Tibial artery (tissue), 4 donors: ENCODE measurements around the gene GBE1.

ENCODE experiments used
- DNase-seq, 2 donors: peaks; one replicate each; pipeline ENCODE4 v3.0.0-alpha.2; 2019
- H3K27ac ChIP-seq, 2 donors: fragments of 200-600 bp; sonication (generic) in 1 of 2; 1 replicate in 1 of 2; 2 replicates in 1 of 2; pipeline ENCODE4 v1.5.1; 2018 to 2019; ENCODE audit warnings: mild to moderate bottlenecking in 1 of 2
- H3K27me3 ChIP-seq, 2 donors: fragments of 200-600 bp; sonication (generic) in 1 of 2; one replicate each; pipeline versions ENCODE4 v1.5.1 to v1.6.0; 2016 to 2019
- H3K36me3 ChIP-seq, 3 donors: fragments of 200-600 bp; sonication (generic) in 2 of 3; one replicate each; pipeline ENCODE4 v1.5.1; 2016 to 2019; ENCODE audit warnings: mild to moderate bottlenecking in 2 of 3
- H3K4me1 ChIP-seq, 4 donors: fragments of 200-600 bp; sonication (generic) in 2 of 4; 1 replicate in 3 of 4; 2 replicates in 1 of 4; pipeline ENCODE4 v1.5.1; 2016 to 2019
- H3K4me3 ChIP-seq, 2 donors: fragments of 200-600 bp; sonication (generic) in 1 of 2; 1 replicate in 1 of 2; 2 replicates in 1 of 2; pipeline ENCODE4 v1.5.1; 2018 to 2019; ENCODE audit warnings: mild to moderate bottlenecking in 2 of 2
- H3K9me3 ChIP-seq, 3 donors: fragments of 200-600 bp; sonication (generic) in 1 of 3; one replicate each; pipeline ENCODE4 v1.5.1; 2016 to 2019
- CTCF ChIP-seq, 2 experiments: fragments of 200-600 bp in 1 of 2; fragments of 450-650 bp in 1 of 2; IDR thresholded peaks; one replicate each; pipeline ENCODE4 v1.5.1; 2017 to 2019; ENCODE audit warnings: antibody characterized with exemption in 2 of 2, mild to moderate bottlenecking in 1 of 2, moderate library complexity in 1 of 2
- intact Hi-C: fragments of 100-400 bp; cut with DNase I; formaldehyde crosslinking; loops from one replicate; pipeline ENCODE4 v1.15.0; 2023; ENCODE audit warnings: low total_unique reads

The GBE1 gene

GRCh38 chr3:81544385-81544784, 217.1 kb downstream of the GBE1 start:
- no peaks in the 10 kb centered on the region for H3K36me3 ChIP-seq
- H3K9me3 ChIP-seq = no peaks in the 10 kb centered on the region
- no peak for TF ChIP-seq CTCF (IDR thresholded peaks at IDR 0.05)
- no peaks in the 10 kb centered on the region for H3K27me3 ChIP-seq
- H3K4me3 ChIP-seq = no peak overlapping the region
- no peak overlapping the region for H3K27ac ChIP-seq
- H3K4me1 ChIP-seq = peaks cover 0 to 5% (median 0%) of the 10 kb centered on the region in 4 donors
- DNase-seq = no peak
- intact Hi-C loops = no loop called here

- TF ChIP-seq CTCF (IDR thresholded peaks at IDR 0.05) = no peak
Observed at GRCh38 chr3:81540787-81541186, 220.7 kb downstream of the GBE1 start.

DNA sequence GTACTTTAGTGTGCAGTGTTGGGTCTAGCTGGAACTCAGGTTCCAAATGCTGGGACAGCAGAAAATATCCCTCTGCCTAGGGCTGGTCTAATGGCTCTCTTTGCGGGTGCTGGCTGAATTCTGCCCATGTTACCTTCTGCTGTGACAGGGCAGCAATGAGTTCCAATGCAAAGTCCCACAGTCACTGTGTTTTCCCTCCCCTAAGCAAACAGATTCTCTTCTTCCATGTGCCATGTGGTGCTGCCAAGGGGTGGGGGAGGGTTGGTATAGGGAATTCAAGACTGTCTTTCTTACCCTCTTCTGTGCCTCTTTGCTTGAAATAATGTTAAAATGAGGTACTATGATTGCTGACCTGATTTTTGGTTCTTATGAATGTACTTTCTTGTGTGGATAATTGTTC, 229.6 kb downstream of the GBE1 start:
- intact Hi-C loops = no loop called here
- no peak overlapping the region for H3K27ac ChIP-seq
- H3K4me1 ChIP-seq = no peaks in the 10 kb centered on the region
- TF ChIP-seq CTCF (IDR thresholded peaks at IDR 0.05) = no peak
- no peaks in the 10 kb centered on the region for H3K27me3 ChIP-seq
- H3K4me3 ChIP-seq = no peak overlapping the region
- H3K9me3 ChIP-seq = no peaks in the 10 kb centered on the region
- no peak for DNase-seq
- peaks cover 48 to 79% (median 76%) of the 10 kb centered on the region in 3 donors for H3K36me3 ChIP-seq

More at GRCh38 chr3:81540787-81541186, 220.7 kb downstream of the GBE1 start:
- Histone ChIP-seq H3K4me3 (no peak overlapping the region), H3K27ac (no peak overlapping the region), H3K27me3 (no peaks in the 10 kb centered on the region), H3K4me1 (no peaks in the 10 kb centered on the region), H3K36me3 (peaks cover 0 to 10% (median 6%) of the 10 kb centered on the region in 3 donors), H3K9me3 (no peaks in the 10 kb centered on the region)
- intact Hi-C loops = no loop called here
- no peak for DNase-seq

DNA sequence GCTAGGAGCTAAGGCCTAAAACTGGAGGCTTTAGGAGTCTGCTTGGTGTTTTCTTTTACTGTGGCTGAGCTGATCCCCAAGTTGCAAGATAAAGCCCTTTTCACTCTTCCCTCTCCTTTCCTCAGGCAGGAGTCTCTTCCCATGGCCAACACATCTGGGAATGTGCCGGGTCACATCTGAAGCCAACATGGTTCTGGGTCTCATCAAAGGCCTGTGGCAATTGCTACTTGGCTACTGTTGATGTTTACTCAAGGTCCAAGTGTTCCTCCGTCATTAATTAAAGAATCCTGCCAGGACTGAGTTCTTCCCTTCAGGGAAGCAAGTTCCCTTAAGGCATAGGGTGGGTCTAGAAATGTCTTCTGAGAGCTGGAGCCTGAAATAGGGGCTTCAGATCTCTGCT, 230.2 kb downstream of the GBE1 start:
- DNase-seq = no peak
- Histone ChIP-seq H3K4me1 (no peaks in the 10 kb centered on the region), H3K4me3 (no peak overlapping the region), H3K27me3 (no peaks in the 10 kb centered on the region), H3K27ac (no peak overlapping the region), H3K9me3 (no peaks in the 10 kb centered on the region), H3K36me3 (peaks cover 48 to 74% (median 70%) of the 10 kb centered on the region in 3 donors)
- TF ChIP-seq CTCF (IDR thresholded peaks at IDR 0.05) = no peak
- intact Hi-C loops = no loop called here

- peaks cover 48 to 74% (median 68%) of the 10 kb centered on the region in 3 donors for H3K36me3 ChIP-seq
- intact Hi-C loops = no loop called here
Observed at GRCh38 chr3:81530180-81530939, 231.1 kb downstream of the GBE1 start.

More at GRCh38 chr3:81530180-81530939, 231.1 kb downstream of the GBE1 start:
- H3K4me3 ChIP-seq = no peak overlapping the region
- no peak for TF ChIP-seq CTCF (IDR thresholded peaks at IDR 0.05)
- H3K4me1 ChIP-seq = no peaks in the 10 kb centered on the region
- H3K27ac ChIP-seq = no peak overlapping the region
- no peaks in the 10 kb centered on the region for H3K27me3 ChIP-seq
- no peaks in the 10 kb centered on the region for H3K9me3 ChIP-seq
- DNase-seq = no peak
